ENCODE measurements around the gene ARL4A. TPM values are rescaled to one million over a fixed set of nuclear protein-coding genes. Genes with fewer than 3 reads are reported as not detected.
"Not testable (repeated sequence)": the region's sequence is repeated elsewhere in the genome, so short reads cannot be mapped to it uniquely, and the experiment has no call there.

The ARL4A gene
- total RNA-seq, 2 donors from 2014 or later = 27.5 to 88.8 TPM

DNA sequence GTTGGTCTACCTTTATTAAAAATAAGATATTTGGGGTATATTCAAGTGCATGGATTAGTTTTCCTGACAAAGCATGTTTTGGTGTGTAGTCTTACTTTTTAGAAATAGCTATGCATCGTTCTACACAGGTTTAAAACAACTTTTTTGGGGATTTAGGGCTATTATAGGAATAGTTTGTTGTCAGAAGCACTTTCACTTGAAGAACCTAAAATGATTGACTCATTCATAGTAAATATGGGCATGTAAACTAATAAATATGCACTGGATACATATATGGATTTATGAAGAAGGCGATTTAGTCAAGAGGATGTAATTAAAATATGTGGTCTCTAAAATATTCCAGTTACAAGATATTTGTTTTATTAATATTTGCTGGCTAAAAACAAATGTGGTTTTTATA, 2.0 kb downstream of the ARL4A start:
- no peak overlapping the region for H3K9ac ChIP-seq (ENCODE audit: low read depth in 2 of 2, low read length in 2 of 2)
- TF ChIP-seq, protein P1, sequence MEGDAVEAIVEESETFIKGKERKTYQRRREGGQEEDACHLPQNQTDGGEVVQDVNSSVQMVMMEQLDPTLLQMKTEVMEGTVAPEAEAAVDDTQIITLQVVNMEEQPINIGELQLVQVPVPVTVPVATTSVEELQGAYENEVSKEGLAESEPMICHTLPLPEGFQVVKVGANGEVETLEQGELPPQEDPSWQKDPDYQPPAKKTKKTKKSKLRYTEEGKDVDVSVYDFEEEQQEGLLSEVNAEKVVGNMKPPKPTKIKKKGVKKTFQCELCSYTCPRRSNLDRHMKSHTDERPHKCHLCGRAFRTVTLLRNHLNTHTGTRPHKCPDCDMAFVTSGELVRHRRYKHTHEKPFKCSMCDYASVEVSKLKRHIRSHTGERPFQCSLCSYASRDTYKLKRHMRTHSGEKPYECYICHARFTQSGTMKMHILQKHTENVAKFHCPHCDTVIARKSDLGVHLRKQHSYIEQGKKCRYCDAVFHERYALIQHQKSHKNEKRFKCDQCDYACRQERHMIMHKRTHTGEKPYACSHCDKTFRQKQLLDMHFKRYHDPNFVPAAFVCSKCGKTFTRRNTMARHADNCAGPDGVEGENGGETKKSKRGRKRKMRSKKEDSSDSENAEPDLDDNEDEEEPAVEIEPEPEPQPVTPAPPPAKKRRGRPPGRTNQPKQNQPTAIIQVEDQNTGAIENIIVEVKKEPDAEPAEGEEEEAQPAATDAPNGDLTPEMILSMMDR (IDR thresholded peaks at IDR 0.05) = no peak

DNA sequence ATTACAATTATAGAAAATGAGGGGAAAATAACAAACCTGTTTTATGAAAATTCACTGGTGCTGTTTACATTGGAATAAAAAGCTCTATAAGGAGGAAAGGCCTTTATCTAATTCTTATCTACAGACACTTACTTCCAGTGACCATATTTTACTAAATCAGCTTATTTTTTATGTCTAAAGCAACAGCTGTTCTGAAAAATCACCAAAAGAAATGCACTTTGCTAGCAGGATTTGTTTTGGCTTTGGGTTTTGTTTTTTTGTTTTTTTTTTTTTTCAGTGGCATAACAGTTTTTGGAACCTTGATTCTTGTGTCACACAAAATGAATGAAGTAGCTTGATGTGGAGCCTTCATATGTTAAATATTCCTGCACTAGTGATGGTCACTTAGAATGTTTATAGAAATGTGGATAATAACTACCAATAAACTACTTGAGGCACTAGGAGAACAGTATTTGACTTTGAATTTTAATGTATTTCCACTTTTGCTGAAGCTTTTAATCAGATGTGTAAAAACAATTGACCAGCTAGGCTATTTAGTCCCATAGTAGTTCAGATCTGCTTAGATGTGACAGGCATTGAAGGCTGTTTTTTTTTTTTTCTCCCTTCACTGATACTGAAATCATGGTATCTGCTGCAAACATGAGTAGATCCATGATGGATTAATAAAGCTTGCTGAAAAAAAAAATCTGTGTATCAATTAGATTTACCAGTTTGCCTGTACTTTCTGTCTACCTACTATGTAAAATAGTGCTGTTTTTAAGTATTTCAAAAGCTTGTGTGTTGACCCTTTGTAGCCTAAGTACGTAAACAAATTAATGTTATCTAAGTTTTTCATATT, 2.8 kb downstream of the ARL4A start:
- H3K4me1 ChIP-seq = no peaks in the 10 kb centered on the region
- no peaks in the 10 kb centered on the region for H3K27me3 ChIP-seq
- TF ChIP-seq, protein P1 (IDR thresholded peaks at IDR 0.05) = no peak
- H3K27ac ChIP-seq = no peak overlapping the region
- H3K9me3 ChIP-seq = no peaks in the 10 kb centered on the region
- intact Hi-C loops (cut with DNase I) = loop anchor here (10.0 kb wide), 1 partner anchor 115 kb away; no protein-coding TSS in a partner anchor
- no peak for DNase-seq
- H3K36me3 ChIP-seq = no peaks in the 10 kb centered on the region
- H3K9ac ChIP-seq (ENCODE audit: low read depth in 2 of 2, low read length in 2 of 2) = no peak overlapping the region
- peak overlapping the region; percentile 29 for H3K4me3 ChIP-seq

More for the DNA sequence above, 2.0 kb downstream of the ARL4A start:
- Histone ChIP-seq H3K4me3 (peak overlapping the region; percentile 29), H3K27me3 (no peaks in the 10 kb centered on the region), H3K9me3 (no peaks in the 10 kb centered on the region), H3K36me3 (no peaks in the 10 kb centered on the region), H3K27ac (no peak overlapping the region), H3K4me1 (no peaks in the 10 kb centered on the region)
- intact Hi-C loops (cut with DNase I) = loop anchor here (5.0 to 10.0 kb wide), 2 partner anchors 235 to 428 kb away; no protein-coding TSS in a partner anchor
- DNase-seq = no peak

DNA sequence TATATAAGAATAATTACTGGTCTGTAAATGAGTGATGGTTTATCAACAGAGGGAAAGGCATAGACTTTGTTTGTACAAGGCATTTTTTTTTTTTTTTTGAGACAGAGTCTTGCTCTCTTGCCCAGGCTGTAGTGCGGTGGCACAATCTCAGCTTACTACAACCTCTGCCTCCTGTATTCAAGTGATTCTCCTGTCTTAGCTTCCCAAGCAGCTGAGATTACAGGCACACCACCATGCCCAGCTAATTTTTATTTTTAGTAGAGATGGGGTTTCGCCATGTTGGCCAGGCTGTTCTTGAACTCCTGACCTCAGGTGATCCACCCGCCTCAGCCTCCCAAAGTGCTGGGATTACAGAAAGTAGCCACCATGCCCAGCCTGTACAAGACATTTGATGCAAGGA, 4.0 kb downstream of the ARL4A start:
- H3K9me3 ChIP-seq; H3K36me3 ChIP-seq; DNase-seq; H3K4me3 ChIP-seq; H3K4me1 ChIP-seq; H3K9ac ChIP-seq (ENCODE audit: low read depth in 2 of 2, low read length in 2 of 2); H3K27ac ChIP-seq; H3K27me3 ChIP-seq: not testable (repeated sequence)
- intact Hi-C loops (cut with DNase I) = loop anchor here (10.0 kb wide), 1 partner anchor 113 kb away; no protein-coding TSS in a partner anchor

DNA sequence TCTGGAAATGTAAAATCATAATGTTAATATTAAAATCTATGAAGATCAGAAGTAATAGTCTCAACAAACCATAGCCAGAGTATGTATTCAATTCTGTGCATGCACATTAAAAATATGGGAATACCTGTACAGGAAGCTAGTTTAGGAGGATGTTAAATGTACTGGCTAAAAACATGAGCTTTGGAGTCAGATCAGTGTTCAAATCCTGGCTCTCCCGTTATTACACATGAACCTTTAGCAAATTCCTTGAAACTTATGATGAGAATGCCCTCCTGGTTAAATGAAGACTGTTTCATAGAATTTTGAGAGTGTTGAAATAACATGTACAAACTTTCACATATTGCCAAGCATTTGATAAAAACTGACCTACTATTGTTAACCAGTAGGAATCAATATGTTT, 4.6 kb downstream of the ARL4A start:
- intact Hi-C loops (cut with DNase I) = loop anchor here (10.0 kb wide), 1 partner anchor 113 kb away; no protein-coding TSS in a partner anchor
- DNase-seq = no peak
- Histone ChIP-seq H3K4me1 (no peaks in the 10 kb centered on the region), H3K27ac (no peak overlapping the region), H3K9me3 (no peaks in the 10 kb centered on the region), H3K9ac (ENCODE audit: low read depth in 2 of 2, low read length in 2 of 2) (no peak overlapping the region), H3K36me3 (no peaks in the 10 kb centered on the region), H3K27me3 (no peaks in the 10 kb centered on the region), H3K4me3 (no peak overlapping the region)
- TF ChIP-seq, protein P1 (IDR thresholded peaks at IDR 0.05) = no peak

DNA sequence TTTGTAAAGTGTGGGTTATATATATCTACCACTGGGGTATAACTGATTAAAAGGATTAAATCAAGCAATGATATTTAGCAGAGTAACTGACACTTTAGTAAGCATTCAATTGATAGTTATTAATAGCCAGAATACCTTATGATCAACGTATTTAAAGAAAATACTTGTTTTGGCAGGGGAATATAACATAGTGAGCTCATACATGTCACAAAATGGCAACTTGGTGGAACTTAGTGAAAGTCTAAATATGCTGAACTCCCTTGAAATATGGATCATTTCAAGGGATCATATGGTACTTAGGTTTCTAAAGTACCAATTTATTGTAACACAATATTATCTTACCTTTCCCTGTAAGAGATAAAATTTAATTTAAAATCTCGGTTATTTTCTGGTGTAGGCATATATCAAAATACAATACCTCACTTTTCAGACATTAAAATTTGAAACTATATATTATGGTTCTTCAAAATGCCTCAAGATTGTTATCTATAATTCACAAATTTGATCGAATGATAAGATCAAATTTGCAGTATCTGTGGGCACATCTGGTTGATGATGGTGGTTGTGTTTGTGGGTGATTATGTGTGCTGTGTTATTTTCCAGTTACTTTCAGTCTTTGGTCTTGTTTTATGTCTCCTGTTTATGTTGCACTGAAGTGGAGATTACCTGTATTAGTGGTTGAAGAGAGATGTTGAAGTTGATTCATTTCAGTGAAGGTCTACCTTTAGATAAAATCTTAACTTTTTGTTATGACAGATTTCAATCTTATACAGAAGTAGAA, 5.2 kb downstream of the ARL4A start:
- Histone ChIP-seq H3K9ac (ENCODE audit: low read depth in 2 of 2, low read length in 2 of 2) (no peak overlapping the region), H3K36me3 (no peaks in the 10 kb centered on the region), H3K27ac (no peak overlapping the region), H3K4me1 (no peaks in the 10 kb centered on the region), H3K4me3 (no peak overlapping the region), H3K27me3 (no peaks in the 10 kb centered on the region), H3K9me3 (no peaks in the 10 kb centered on the region)
- no peak for DNase-seq
- TF ChIP-seq, protein P1 (IDR thresholded peaks at IDR 0.05) = no peak
- intact Hi-C loops (cut with DNase I) = loop anchor here (10.0 kb wide), 1 partner anchor 112 kb away; no protein-coding TSS in a partner anchor
